DMS 273 (cell line): ENCODE data around the gene CWC27.

Experiments used
- DNase-seq: peaks from one replicate; lab custom pipeline; 2025; ENCODE audit not compliant: unreplicated experiment; lab: John Stamatoyannopoulos, UW

CWC27 gene

DNA sequence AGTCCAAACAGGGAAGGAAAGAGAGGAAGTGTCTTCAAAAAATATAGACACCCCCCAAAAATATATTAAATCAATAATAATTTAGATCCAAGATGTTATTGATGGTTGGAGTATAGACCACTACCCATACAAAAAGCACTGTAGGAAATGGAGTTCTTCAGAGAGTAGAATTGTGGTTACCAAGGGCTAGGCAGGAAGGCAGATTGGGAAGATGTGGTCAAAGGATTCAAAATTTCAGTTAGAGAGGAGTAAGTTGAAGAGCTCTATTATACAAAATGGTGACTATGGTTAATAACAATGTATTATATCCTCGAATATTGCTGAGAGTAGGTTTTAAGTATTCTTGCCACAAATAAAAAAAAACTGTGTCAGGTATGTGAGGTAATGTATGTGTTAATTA, 149.4 kb downstream of the CWC27 start:
- no peak for DNase-seq

DNA sequence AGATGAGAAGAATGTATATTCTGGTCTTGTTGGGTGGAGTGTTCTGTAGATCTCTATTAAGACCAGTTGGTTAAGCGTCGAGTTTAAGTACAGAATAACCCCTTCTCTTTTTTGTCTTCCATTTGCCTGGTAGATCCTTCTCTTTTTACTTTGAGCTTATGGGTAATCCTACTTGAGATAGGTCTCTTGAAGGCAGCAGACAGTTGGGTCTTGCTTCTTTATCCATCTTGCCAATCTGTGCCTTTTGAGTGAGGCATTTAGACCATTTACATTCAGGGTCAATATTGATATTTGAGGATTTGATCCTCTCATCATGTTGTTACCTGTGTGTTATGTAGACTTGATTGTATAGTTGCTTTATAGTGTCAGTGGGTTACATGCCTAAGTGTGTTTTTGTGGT, 152.7 kb downstream of the CWC27 start:
- DNase-seq = no peak

DNA sequence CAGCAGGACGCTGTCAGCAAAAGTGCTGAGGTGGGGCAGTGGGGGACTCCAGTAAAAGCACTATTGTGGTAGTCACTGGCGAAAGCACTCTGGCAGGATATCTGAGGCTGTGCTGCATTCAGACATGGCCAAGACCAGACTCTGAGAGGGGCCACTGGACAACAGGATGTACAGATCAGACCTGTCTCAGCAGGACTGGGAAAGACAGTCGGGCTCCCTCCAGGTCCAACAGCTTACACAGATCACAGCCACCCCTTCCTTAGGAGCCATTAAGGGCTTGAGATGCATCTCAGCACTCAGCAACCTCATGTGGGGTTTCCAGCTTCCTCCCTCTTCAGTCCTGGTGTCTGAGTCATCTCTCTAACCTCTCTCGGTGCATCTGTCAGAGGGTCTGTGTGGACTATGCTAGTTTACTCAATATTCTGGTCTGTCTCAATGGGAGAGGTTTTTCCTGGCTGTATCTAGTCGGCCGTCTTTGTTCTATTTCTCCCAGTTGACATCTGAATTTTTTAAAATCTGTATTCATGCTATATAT, 154.5 kb downstream of the CWC27 start:
- DNase-seq = no peak

DNA sequence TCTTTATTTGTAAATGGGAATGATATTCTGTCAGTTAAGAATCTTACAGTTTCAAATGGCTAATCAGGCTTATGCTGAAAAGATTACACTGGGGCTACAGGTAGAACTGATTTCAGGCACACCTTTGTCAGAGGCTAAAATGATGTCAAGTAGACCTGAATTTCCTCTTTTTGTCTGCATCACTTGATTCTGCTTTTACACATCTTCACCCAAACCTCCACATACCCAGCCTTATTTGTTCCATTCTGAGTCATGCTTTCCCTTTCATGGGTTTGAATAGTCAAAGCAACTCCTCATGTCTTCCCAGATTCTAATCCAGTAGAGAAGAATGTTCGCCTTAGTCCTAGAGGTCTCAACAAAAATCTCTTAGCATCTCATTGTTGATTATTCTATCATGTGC, 156.4 kb downstream of the CWC27 start:
- no peak for DNase-seq

DNA sequence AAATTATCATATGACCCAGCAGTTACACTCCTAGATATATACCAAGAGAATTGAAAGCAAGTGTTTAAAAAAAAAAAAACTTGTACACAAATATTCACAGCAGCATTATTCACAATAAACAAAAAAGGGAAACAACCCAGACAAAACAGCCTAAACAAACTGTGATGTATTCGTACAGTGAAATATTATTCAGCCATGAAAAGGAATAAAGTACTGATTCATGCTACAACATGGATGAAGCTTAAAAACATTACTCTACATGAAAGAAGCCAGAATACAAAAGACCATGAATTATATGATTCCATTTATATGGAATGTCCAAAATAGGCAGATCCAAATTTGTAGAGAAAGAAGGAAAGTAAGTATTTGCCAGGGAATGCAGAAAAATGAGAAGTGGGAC, 161.1 kb downstream of the CWC27 start:
- no peak for DNase-seq

DNA sequence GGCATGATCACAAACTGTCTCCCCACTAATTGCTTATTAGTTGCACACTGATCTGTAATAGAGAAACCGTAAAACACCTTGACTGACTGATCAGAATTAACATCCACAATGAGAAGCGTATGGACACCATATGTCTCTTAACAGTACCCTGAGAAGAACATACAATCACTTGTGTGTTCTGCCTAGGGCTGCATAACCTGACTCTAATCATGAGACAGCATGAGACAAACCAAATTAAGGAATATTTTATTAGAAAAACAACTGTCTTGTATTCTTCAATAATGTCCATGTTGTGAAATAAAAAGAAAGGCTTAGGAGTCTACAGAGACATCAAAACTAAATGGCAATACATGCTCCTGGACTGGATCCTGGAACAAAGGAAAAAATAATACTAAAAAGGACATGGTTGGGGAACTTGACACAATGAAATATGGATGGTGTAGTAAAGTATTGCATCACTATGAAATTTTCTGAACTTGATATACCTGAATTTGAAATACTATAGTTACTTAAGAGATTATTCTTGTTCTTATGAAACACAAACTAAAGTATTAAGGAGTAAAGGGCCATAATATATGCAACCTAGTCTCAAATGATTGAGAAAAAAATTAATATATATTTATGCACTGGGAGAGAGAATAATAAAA, 162.1 kb downstream of the CWC27 start:
- DNase-seq = no peak

DNA sequence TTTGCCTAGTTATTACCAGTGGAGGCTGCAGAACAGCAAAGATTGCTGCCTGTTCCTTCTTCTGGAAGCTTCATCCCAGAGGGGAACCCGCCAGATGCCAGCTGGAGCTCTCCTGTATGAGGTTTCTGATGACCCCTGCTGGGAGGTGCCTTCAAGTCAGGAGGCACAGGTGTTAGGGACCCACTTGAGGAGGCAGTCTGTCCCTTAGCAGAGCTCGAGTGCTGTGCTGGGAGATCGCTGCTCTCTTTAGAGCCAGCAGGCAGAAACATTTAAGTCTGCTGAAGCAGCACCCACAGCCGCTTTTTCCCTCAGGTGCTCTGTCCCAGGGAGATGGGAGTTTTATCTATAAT, 170.7 kb downstream of the CWC27 start:
- peak; percentile 82 for DNase-seq

DNA sequence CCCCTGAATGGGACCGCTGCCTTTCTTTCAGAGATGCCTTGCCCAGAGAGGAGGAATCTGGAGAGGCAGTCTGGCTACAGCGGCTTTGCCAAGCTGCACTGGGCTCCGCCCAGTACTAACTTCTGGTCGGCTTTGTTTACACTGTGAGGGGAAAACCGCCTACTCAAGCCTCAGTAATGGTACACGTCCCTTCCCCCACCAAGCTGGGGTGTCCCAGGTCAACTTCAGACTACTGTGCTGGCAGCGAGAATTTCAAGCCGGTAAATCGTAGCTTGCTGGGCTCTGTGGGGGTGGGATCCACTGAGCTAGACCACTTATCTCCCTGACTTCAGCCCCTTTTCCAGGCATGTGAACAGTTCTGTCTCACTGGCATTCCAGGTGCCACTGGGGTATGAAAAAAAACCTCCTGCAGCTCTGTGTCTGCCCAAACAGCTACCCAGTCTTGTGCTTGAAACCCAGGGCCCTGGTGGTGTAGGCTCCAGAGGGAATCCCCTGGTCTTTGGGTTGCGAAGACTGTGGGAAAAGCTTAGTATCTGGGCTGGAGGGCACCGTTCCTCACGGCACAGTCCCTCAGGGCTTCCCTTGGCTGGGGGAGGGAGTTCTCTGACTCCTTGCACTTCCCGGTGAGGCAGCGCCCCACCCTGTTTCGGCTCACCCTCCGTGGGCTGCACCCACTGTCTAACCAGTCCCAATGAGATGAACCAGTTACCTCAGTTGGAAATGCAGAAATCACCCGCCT, 171.2 kb downstream of the CWC27 start:
- peak; percentile 89 for DNase-seq

DNA sequence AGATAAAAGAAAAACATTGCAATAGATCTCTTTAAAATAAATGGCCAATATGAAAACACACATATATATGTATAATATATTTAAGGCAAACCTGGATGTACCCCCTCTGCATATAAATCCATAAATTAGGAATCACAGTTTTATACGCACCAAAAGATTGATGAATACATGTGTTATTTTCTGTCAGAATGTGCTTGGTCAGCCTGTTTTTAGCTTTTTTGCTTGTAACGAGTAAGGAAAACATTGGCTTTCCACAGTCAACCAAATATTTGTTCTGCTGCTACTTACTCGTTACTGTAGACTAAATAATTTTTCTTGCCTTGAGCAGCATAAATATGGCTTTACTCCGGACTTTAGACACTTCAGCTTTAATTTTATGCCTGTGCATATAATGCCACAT, 173.7 kb downstream of the CWC27 start:
- DNase-seq = no peak

DNA sequence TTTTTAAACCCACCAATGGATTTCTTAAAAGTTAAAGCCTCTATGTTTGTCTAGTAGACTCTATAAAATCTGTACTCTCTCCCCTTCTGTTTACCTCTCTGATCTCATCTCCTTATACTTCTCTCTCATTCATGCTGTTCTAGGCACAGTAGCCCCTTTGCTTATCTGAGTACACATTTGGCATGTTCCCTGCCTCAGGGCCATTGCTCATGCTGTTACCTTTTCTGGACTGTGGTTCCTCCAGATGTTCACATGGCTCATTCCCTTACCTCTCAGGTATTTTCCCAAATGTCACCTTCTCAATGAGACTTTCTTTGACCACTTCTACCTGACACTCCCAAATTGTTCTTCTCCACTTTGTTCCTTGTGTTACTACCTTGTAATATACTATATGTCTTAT, 176.1 kb downstream of the CWC27 start:
- no peak for DNase-seq

DNA sequence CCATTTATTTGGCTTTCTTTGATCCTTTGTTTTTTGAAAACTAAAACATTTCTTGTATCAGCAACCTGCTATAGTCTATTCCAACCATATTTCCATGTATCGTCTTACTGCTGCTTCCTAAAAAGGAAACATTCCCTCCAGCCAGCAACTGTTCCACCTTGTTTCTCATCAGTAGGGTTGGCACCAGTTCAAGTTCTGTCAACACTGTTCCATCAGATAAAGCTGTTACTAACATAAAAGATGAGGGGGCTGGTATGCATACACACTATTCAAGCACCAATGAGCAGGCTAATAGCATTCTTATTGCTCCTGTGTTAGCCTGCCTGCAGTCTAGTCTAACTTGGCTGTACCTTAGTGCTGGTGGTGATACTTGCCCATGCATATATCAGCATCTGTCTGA, 178.3 kb downstream of the CWC27 start:
- peak; percentile 97 for DNase-seq

DNA sequence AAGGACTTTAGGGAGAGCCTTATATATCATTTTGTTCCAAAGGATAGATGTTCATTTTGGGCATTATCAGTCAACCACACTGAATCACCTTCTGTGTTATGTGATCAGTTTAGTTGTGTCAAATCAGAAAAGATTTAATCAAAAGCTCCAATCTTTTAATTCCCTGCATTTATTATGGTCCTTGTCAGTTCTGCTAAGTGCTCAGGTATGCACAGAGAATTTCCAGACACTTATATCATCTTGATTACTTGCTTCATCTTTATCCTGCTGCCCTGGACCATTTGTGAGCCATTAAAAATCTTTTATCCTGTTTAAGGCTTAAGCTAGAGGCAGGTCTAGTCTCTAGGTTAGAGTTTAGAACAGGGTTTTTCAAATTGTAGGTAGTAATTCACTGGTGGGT, 179.1 kb downstream of the CWC27 start:
- DNase-seq = no peak

DNA sequence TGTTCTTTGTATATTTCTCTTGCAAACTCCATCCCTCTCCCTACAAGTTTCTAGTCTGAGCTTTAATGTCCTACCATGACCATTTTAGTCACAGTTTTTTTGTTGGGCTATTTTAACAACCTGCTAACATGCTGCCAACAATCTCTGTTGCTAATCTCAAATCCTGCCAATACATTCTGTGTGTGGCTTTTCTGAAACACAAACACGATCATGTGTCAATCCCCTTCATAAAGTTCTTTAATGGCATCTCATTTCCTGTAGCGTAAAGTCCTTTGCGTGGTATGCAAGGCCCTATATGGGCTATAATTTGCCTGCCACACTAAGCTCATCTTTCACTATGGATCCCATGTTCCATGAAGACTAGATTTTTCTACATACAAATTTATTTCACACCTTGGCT, 180.6 kb downstream of the CWC27 start:
- DNase-seq = no peak

DNA sequence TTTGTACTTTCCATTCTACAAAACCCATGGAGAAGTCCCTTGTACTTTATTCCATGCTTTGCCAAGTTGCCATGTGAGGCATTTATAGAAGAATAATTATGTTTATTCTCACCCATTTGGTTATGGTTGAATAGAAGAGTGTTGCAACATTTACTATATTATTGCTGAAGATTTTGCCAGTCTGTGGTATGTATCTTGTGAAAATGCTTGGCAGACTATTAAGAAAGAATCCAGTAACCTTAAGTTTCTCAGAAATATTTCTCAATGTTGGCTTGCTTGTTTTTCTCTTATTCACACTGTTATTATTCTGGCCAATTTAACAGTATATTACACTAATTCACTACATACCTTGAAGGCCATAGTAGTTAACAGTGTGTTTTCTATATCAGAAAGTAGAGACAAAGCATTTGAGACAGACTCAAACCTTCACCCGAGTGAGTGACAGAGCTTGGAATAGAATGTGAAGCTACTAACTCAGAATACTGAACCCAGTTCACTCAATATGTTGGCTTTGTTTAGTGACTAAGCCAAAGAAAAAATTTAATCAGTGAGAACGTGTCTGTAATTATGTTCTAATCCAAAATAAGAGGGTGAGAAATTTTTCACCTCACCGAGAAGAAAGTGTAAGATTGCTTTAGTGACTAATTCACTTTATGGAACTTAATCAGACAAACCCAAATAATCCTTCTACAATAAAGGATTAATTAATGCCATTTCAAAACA, 184.4 kb downstream of the CWC27 start:
- no peak for DNase-seq

DNA sequence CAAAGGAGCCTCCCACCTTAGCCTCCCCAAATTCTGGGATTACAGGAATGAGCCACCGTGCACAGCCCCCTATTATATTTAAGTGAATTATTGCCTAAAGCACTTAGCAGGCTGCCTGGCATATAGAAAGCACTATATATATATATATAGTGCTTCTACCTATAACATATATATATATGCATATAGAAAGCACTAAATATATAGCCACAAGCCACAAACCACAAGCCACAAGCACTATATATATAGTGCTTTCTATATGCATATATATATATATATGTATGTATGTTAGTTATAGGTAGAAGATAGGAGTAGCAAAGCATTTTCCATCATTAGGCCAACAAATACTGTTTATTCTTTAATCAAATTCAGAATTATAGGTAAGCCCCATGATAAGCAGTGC, 185.8 kb downstream of the CWC27 start:
- no peak for DNase-seq

DNA sequence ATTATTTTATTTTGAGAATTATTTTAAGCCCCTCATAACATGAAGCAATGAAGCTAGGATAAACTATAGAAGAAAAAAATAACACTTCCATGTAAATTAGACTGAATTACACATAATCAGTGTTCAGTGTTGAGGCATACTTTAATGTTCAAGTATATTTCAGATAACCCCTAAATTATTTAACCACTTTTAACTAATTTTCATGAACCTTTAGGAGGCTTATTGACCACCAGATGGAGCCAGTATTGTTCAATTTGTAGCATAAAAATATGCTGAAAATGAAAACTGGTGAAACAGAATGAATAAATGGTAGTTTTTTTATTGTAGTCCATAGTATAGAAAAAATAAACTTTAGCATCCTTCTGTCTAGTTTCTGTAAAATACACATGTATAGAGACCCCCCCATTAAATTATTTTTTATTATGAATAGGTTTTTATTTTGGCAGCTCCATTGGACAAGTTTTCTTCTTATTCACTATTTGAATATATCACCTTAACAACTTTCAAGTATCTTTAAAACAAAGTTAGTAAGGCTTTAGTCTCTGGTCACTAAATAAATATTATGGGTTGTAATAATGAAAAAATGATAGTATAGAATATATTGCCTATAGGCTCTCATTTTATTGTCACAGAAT, 190.1 kb downstream of the CWC27 start:
- DNase-seq = peak; percentile 42

DNA sequence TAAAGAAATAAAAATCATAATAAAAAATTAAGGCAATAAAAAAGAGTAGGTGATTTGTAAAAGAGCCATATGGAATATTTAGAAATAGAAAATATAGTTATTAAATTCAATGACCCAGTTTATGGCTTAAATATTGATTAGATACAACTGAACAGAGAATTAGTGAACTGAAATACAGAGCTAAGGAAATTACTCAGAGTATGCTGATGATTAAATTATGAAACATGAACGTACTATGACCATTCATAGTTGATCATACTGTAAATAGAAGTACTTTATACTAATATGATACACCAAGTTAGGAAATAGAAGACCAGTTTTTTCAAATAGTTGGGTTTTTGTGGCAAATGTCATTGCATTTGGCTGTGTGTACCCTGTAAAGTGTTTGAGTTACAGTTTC, 194.5 kb downstream of the CWC27 start:
- no peak for DNase-seq

DNA sequence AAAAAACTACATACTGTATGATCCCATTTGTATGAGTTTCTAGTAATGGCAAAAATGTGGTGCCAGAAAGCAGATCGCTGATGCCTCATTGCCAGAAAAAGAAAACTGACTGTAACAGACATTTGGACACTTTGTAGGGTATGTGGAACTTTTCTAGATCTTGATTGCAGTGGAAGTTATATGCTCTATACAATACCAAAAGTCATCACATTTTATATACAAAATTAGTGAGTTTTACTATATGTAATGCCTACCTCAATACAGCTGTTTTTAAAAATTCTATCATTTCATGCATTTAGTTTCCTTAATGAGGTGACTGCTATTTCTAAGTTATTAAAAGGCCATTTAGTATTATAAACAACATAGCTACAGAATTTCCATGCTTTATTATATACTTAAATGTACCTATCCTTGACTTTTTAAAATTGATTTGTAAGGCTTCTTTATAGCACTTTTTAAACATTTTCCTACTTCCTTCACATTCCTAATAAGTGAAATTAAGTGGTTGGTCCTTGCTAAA, 199.9 kb downstream of the CWC27 start:
- DNase-seq = no peak

DNA sequence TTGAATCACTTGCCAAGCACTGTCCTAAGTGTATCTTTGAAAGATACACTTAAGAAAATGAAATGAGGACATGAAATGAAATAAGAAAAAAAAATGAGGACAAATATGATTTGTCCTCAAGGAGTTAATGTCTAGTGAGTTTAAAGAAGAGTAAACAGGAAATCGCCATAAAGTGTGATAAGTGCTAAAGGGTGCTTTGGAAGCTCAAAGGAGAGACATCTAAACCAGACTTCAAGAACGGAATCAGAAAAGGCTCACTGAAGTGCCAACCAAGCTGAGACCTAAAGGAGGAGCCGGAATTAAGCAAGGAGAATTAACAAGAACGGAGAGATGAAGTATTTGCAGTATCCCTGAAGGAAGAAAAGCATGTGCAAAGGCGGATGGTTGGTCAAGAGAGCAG, 200.8 kb downstream of the CWC27 start:
- no peak for DNase-seq

DNA sequence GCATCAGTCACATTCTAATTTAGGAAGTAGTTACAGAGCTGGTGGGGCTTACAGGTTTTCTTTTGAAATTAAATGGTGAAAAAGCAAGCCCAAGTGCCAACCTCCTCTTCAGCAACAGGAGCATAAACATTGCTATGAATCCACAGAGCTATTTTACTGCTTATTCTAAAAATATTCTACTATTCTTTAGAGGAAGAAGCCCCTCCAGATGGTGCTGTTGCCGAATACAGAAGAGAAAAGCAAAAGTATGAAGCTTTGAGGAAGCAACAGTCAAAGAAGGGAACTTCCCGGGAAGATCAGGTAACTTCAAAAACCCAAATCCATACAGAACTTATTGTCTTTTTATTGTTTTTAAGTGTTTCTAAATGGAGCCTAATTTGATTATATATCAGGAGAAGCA, 202.8 kb downstream of the CWC27 start:
- DNase-seq = no peak

DNA sequence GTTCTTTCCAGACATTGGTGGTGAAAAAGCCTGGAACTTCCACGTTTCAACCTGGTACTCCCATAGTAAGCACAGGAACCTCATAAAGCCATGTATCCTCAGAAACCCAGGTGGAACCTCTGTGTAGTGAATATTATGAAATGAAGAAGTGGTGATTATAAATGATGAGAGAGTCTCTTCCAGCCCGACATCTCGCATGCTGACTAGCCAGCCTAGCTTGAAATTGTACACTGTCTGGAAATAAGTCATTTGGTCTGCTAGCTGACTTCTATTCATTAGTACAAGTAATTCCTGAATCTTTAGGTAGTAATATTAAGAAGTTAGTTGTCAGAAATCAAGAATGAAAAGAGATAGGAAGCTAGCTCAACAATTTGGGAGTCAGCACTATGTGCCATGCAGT, 203.3 kb downstream of the CWC27 start:
- no peak for DNase-seq
